Right atrium auricular region (tissue), 2 donors: Measurements from ENCODE around the gene MTA3. TPM values are rescaled to one million over a fixed set of nuclear protein-coding genes. Genes with fewer than 3 reads are reported as not detected.
A peak's percentile ranks its signal among the peaks of the same experiment; 100 is the strongest.

Source experiments
- DNase-seq: peaks from one replicate; pipeline ENCODE4 v3.0.0-alpha.2; 2019; ENCODE audit warnings: low spot score
- H3K27ac ChIP-seq, 2 donors: fragments of 200-600 bp; sonication (generic); 1 replicate in 1 of 2; 2 replicates in 1 of 2; pipeline ENCODE4 v1.5.1; 2016 to 2019
- H3K27me3 ChIP-seq, 2 donors: fragments of 200-600 bp; sonication (generic); one replicate each; pipeline versions ENCODE4 v1.5.1 to v1.6.0; 2017 to 2019
- H3K36me3 ChIP-seq: fragments of 200-600 bp; sonication (generic); one replicate; pipeline ENCODE4 v1.5.1; 2016
- H3K4me1 ChIP-seq, 2 donors: fragments of 200-600 bp; sonication (generic); one replicate each; pipeline versions ENCODE4 v1.5.1 to v1.6.0; 2017 to 2019
- H3K4me3 ChIP-seq, 2 donors: fragments of 200-600 bp; sonication (generic); 1 replicate in 1 of 2; 2 replicates in 1 of 2; pipeline ENCODE4 v1.5.1; 2017 to 2019; ENCODE audit warnings: mild to moderate bottlenecking in 1 of 2, moderate library complexity in 1 of 2
- H3K9me3 ChIP-seq, 2 donors: fragments of 200-600 bp; sonication (generic); one replicate each; pipeline ENCODE4 v1.5.1; 2019
- total RNA-seq, 2 donors: library from RNA; depleted of rRNA; stranded (reverse); fragments of >200 nt; gene quantifications; one replicate each; pipeline ENCODE4 v1.1.0, GENCODE V29; 2016
- TF ChIP-seq, protein P1 (sequence below), 2 donors: fragments of 200-600 bp; sonication (generic); IDR thresholded peaks; one replicate each; pipeline ENCODE4 v1.5.1; 2019; ENCODE audit warnings: antibody characterized with exemption in 2 of 2

MTA3 gene
- total RNA-seq, 2 donors from 2014 or later, result 12.9 to 18.5 TPM

GRCh38 chr2:42567806-42568400 is 529 bp upstream of the MTA3 start:
- Histone ChIP-seq H3K4me1 (peaks cover 0 to 19% of the 10 kb centered on the region in 2 donors), H3K36me3 (no peaks in the 10 kb centered on the region), H3K9me3 (no peaks in the 10 kb centered on the region), H3K27me3 (no peaks in the 10 kb centered on the region), H3K27ac (peak overlapping the region; percentile 88 to 89), H3K4me3 (peak overlapping the region; percentile 95 to 96)
- DNase-seq, result peak; percentile 61
- TF ChIP-seq, protein P1, sequence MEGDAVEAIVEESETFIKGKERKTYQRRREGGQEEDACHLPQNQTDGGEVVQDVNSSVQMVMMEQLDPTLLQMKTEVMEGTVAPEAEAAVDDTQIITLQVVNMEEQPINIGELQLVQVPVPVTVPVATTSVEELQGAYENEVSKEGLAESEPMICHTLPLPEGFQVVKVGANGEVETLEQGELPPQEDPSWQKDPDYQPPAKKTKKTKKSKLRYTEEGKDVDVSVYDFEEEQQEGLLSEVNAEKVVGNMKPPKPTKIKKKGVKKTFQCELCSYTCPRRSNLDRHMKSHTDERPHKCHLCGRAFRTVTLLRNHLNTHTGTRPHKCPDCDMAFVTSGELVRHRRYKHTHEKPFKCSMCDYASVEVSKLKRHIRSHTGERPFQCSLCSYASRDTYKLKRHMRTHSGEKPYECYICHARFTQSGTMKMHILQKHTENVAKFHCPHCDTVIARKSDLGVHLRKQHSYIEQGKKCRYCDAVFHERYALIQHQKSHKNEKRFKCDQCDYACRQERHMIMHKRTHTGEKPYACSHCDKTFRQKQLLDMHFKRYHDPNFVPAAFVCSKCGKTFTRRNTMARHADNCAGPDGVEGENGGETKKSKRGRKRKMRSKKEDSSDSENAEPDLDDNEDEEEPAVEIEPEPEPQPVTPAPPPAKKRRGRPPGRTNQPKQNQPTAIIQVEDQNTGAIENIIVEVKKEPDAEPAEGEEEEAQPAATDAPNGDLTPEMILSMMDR (IDR thresholded peaks at IDR 0.05), result no peak

DNA sequence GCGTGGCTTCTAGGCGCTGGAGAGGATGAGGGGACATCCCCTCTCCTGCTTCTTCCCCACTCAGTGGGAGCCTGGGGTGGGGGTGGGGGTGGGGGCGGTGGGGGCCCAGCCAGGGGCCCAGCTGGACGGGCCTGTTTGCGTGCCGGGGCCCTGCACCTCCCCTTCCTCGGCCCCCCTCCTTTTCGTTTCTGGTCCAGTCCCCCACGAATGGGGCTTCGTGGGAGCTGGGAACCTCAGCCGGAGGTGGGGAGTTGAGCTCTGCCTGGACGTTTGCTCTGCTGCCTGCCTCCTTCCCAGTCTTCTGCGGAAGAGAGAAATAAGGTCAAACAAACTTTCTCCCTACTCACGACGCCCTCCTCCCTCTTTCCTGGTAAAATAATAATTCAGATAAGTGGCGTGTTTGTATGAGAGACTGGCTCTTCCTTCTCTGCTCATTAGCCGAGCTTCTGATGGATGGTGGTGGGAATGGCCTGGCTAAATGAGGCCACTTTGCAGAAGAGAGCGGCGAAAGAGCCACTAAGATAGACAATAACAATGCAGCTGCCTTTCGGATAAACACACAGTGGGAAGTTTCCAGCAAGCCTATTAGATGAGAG is 782 bp downstream of the MTA3 start:
- Histone ChIP-seq H3K27me3 (no peaks in the 10 kb centered on the region), H3K27ac (peak overlapping the region; percentile 88 to 89), H3K36me3 (no peaks in the 10 kb centered on the region), H3K4me3 (peak overlapping the region; percentile 95 to 96), H3K9me3 (no peaks in the 10 kb centered on the region), H3K4me1 (peaks cover 0 to 19% of the 10 kb centered on the region in 2 donors)
- TF ChIP-seq, protein P1 (IDR thresholded peaks at IDR 0.05), result no peak
- no peak for DNase-seq

- Histone ChIP-seq H3K9me3 (no peaks in the 10 kb centered on the region), H3K27me3 (no peaks in the 10 kb centered on the region), H3K4me1 (peaks cover 0 to 19% of the 10 kb centered on the region in 2 donors), H3K27ac (no peak overlapping the region), H3K4me3 (peak overlapping the region in 1 of 2 donors; percentile 95), H3K36me3 (no peaks in the 10 kb centered on the region)
- no peak for DNase-seq
- TF ChIP-seq, protein P1 (IDR thresholded peaks at IDR 0.05), result no peak
Measured at GRCh38 chr2:42569883-42570282, 1.5 kb downstream of the MTA3 start.

- H3K36me3 ChIP-seq, result no peaks in the 10 kb centered on the region
- H3K27me3 ChIP-seq, result no peaks in the 10 kb centered on the region
- no peak overlapping the region for H3K27ac ChIP-seq
- DNase-seq, result no peak
- H3K4me3 ChIP-seq, result no peak overlapping the region
- peaks cover 0 to 17% of the 10 kb centered on the region in 2 donors for H3K4me1 ChIP-seq
- no peaks in the 10 kb centered on the region for H3K9me3 ChIP-seq
- TF ChIP-seq, protein P1 (IDR thresholded peaks at IDR 0.05), result no peak
Measured at GRCh38 chr2:42572297-42573081, 4.1 kb downstream of the MTA3 start.

DNA sequence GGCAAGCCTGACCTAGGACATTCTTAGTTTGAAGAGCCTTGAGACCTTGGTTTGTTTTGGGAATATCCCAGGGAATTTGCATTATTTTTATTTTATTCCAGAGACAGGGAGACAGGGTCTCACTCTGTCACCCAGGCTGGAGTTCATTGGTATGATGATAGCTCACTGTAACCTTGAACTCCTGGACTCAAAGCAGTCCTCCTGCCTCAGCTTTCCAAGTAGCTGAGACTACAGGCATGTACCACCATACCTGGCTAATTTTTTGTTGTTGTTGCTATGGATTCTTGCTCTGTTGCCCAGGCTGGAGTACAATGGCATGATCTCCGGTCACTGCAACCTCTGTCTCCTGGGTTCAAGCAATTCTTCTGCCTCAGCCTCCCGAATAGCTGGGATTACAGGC is 4.8 kb downstream of the MTA3 start:
- H3K4me3 ChIP-seq, result no peak overlapping the region
- H3K27me3 ChIP-seq, result no peaks in the 10 kb centered on the region
- H3K9me3 ChIP-seq, result no peaks in the 10 kb centered on the region
- TF ChIP-seq, protein P1 (IDR thresholded peaks at IDR 0.05), result no peak
- DNase-seq, result no peak
- no peaks in the 10 kb centered on the region for H3K36me3 ChIP-seq
- H3K4me1 ChIP-seq, result peaks cover 0 to 9% of the 10 kb centered on the region in 2 donors
- H3K27ac ChIP-seq, result no peak overlapping the region
